H1 (cell line): ENCODE results near the gene MAPK8IP3. TPM values are rescaled to one million over a fixed set of nuclear protein-coding genes. Genes with fewer than 3 reads are reported as not detected.

ENCODE experiments used
- SIX5 ChIP-seq: IDR thresholded peaks from 2 replicates; pipeline ENCODE4 v1.6.1; 2011; ENCODE audit warnings: mild to moderate bottlenecking, low read depth, low read length
- polyA plus RNA-seq, 7 experiments: library from polyadenylated mRNA; depleted of rRNA in 3 of 7; stranded (reverse) in 5 of 7; unstranded in 2 of 7; fragments of >200 nt in 5 of 7; fragments of 200-250 nt in 2 of 7; gene quantifications; 1 replicate in 5 of 7; 2 replicates in 1 of 7; 4 replicates in 1 of 7; pipeline versions ENCODE4 v1.2.1 to v1.2.3, GENCODE V29; 2011 to 2013; ENCODE audit warnings: missing spikeins in 2 of 7, mixed read lengths in 2 of 7
- total RNA-seq: library from RNA; stranded (reverse); fragmentation: NEBNext Ultra II Directional; extraction: Animal tissue kit (Norgen Biotek cat#: 25700); gene quantifications from 2 replicates; pipeline ENCODE4 v1.2.1, GENCODE V29; 2021

MAPK8IP3 gene
- total and polyA plus RNA-seq, 2 of the 8 experiments (the other 6 are each of a cell fraction or from before 2014, with no cell fraction given) = 16.9 to 43.4 TPM

- no peak for TF ChIP-seq SIX5
- TF ChIP-seq, all 59 proteins: peak for 0
Measured at GRCh38 chr16:1709356-1709755, 3.4 kb downstream of the MAPK8IP3 start (continued).
